HG02884 (cell line): ENCODE data around the gene TIGIT.
A peak's percentile ranks its signal among the peaks of the same experiment; 100 is the strongest.
"Not testable (repeated sequence)": the region's sequence is repeated elsewhere in the genome, so short reads cannot be mapped to it uniquely, and the experiment has no call there.

Experiments
- ATAC-seq: cut with Tn5 transposase; IDR thresholded peaks from one replicate; pipeline ENCODE4 v1.9.1; 2021; ENCODE audit warnings: mild to moderate bottlenecking, moderate library complexity; ENCODE audit not compliant: unreplicated experiment

The TIGIT gene

GRCh38 chr3:114293838-114294535 lies at the start of gene TIGIT:
TIGIT (plus strand) TSS chr3:114294028; CDS start chr3:114294062, 34 bp downstream.
- no peak for ATAC-seq

GRCh38 chr3:114252954-114253353 lies 40.9 kb upstream of the TIGIT start:
- no peak for ATAC-seq

GRCh38 chr3:114253505-114253904 lies 40.3 kb upstream of the TIGIT start:
- ATAC-seq, result no peak

- ATAC-seq, result no peak
These were observed 34.3 kb upstream of the TIGIT start for GRCh38 chr3:114259566-114259965.

- ATAC-seq, result no peak
These were observed 33.7 kb upstream of the TIGIT start for GRCh38 chr3:114260152-114260551.

- no peak for ATAC-seq
These were observed 23.8 kb upstream of the TIGIT start for GRCh38 chr3:114270019-114270418.

- ATAC-seq, result no peak
These were observed 21.6 kb upstream of the TIGIT start for GRCh38 chr3:114272271-114272670.

- no peak for ATAC-seq
These were observed 18.9 kb upstream of the TIGIT start for GRCh38 chr3:114274929-114275328.

GRCh38 chr3:114276856-114277255 lies 17.0 kb upstream of the TIGIT start:
- not testable (repeated sequence) for ATAC-seq

- no peak for ATAC-seq
These were observed 9.2 kb upstream of the TIGIT start for GRCh38 chr3:114284644-114285043.

GRCh38 chr3:114285648-114286230 lies 8.1 kb upstream of the TIGIT start:
- no peak for ATAC-seq

GRCh38 chr3:114286266-114286665 lies 7.6 kb upstream of the TIGIT start:
- ATAC-seq, result no peak

- ATAC-seq, result peak; percentile 86
These were observed 2.6 kb upstream of the TIGIT start for GRCh38 chr3:114290911-114291901.

- ATAC-seq, result no peak
These were observed 1.2 kb downstream of the TIGIT start for GRCh38 chr3:114294940-114295480.

- ATAC-seq, result no peak
These were observed 2.1 kb downstream of the TIGIT start for GRCh38 chr3:114295946-114296345.

- no peak for ATAC-seq
These were observed 5.6 kb downstream of the TIGIT start for GRCh38 chr3:114299421-114299820.

- no peak for ATAC-seq
These were observed 6.3 kb downstream of the TIGIT start for GRCh38 chr3:114299941-114300624.

GRCh38 chr3:114307222-114307830 lies 13.5 kb downstream of the TIGIT start:
- ATAC-seq, result no peak

- ATAC-seq, result no peak
These were observed 14.0 kb downstream of the TIGIT start for GRCh38 chr3:114307832-114308231.

- peak; percentile 5 for ATAC-seq
These were observed 14.5 kb downstream of the TIGIT start for GRCh38 chr3:114308377-114308776.
